NCI-H2171 (cell line): ENCODE data around the gene MPIG6B.

Experiments
- DNase-seq: peaks from one replicate; lab custom pipeline; 2025; lab: John Stamatoyannopoulos, UW

Gene MPIG6B

GRCh38 chr6:31723245-31723979, at the start of gene MPIG6B:
MPIG6B (plus strand) TSS chr6:31723373; CDS start chr6:31723384, 11 bp downstream.
- DNase-seq = peak; percentile 9

DNA sequence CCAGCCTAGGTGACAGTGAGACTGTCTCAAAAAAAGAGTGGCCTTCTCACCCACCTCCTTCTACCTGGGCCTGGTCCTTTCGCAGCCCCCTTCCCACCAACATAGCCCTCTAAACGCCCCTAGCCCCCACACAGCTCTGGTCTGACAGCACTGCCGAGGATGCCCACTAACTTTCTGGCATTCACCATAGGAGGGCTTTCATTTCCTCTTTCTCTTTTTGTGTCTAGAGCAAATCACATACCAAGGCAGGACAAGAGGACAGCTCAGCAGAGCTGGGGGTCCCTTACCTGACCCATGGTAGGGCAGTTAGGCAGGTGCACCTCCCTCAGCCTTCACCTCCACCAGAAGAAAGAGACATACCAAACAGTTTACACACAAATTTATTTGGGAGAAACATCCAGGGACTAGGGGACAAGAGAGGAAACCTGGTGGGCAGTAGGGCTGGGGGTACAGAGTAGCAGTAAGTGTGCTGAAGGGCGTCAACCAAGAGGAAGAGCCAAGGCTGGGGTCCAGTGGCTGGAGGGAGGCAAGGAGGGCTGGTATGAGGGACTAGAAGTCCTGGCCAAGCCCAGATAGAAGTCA, 46.8 kb upstream of the MPIG6B start:
- DNase-seq = no peak

DNA sequence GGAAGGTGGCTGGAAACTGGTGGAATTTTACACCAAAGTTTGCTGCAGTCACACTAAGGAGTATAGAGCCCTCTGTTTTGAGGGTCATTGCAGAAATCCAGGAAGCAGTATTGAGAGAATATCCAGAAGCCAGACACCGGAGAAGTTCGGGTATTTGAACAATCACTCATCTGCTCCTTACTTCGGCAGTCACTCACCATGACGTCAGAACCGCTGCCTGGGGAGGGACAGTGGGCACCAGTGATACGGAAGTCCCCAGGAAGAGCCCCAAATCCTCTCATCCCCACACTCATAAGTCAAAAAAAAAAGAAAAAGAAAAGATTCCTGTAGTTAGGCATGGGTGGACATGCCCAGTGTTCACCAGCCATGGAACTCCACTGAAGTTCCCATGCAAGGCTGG, 46.3 kb upstream of the MPIG6B start:
- no peak for DNase-seq

- no peak for DNase-seq
Measured at GRCh38 chr6:31677955-31678354, 45.2 kb upstream of the MPIG6B start.

- DNase-seq = peak; percentile 57
Measured at GRCh38 chr6:31680226-31681134, 42.7 kb upstream of the MPIG6B start, which contains the start of gene LY6G5C. LY6G5C (minus strand) TSS chr6:31681067; CDS start chr6:31680373, 694 bp downstream.

- peak; percentile 57 for DNase-seq
Measured at GRCh38 chr6:31681135-31681671, 42.0 kb upstream of the MPIG6B start.

- DNase-seq = no peak
Measured at GRCh38 chr6:31683591-31683990, 39.6 kb upstream of the MPIG6B start.

DNA sequence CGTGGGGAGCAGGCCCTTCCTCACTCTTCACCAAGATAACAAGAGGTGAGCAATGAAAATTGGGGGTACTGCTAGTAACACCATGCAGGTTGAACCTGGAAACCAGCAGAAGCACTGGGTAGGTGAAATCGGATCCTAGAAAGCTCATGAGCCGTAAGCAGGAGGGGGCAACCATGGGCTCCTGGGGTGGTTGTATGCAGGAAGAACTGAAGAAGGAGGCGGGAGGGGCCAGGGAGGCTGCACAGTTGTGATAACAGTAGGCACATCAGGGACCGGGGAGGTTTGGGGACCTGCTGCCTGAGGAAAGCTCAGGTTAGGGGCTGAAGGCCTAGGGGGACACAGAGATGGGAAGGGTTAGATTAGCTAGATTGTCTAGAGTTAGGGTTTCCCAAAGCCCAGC, 36.7 kb upstream of the MPIG6B start:
- DNase-seq = no peak

GRCh38 chr6:31687321-31687720, 35.9 kb upstream of the MPIG6B start:
- no peak for DNase-seq

DNA sequence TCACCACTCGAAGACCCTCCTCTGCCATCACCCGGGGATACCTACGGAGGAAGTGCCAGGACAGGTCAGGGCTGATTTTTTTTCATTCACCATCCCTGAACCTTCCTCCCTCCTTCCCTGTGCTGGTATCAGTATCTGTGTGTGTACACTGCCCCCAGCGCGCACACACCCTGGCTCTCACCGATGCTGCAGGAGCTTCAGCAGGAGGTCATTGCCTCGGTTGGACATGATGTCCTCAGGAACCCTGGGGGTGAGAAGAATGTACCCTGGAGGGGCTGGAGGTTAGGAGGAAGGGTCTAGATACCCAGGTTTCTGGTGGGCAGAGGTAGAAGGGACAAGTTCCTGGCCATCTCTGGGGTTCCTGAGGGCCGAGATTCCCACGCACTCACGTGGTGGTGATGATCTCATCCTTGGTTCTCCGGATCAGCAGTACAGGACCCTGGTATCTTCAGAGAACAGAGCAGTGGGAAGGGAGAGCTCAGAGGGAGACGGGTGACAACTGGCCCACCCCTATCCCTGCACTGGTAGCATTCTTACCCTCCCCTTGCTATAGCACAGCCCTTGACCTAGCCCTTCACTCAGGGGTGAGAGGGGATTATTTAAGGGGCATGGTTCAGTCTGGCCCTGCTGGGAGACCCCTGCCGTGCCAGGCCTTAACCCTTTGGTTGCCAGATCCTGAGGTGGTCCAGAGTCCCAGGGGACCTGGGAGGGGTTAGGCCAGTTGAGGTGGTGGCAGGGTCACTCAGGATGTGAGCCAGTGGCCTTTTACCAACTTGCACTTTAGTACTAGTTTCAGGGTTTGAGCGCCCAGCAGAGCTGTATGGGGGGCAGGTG, 35.1 kb upstream of the MPIG6B start:
- no peak for DNase-seq

DNA sequence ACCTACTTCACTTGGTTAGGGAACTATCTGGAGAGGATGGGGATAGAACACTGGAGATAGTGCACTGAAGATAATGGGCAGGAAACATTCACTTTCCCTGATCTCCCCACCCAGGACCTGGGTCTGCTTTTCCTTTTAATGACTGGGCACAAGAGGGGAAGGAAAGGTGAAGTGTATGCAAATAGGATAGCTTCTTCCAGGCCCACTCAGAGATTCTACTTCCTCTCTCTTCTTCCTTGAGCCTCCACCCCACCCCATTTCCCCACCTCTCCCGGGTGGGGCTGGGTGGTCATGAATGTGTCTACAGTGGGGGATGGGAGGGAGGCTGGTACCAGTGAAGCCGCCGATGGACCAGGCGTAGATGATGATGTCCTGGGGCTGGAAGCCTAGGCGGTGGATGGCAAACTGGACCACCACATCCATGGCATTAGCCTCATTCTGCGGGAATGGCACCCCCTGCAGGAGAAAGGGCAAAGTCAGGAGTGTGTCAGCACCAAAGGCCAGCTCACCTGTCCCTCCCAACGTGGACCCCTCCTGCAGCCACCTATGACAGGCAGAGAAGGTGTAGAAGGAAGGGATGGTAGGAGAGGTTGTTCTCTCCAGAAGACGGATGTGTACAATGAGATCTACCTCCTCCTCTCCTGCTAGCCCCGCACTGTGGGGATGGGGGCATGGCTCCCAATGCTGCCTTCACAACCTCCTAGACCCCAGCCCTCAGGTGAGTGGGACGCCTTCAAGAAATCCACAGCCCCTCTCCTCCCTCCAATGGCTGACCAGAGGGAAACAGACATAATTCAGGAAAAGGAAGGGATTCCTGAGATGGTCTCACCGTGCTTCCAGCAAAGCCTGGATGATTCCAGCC, 33.7 kb upstream of the MPIG6B start:
- DNase-seq = no peak

DNA sequence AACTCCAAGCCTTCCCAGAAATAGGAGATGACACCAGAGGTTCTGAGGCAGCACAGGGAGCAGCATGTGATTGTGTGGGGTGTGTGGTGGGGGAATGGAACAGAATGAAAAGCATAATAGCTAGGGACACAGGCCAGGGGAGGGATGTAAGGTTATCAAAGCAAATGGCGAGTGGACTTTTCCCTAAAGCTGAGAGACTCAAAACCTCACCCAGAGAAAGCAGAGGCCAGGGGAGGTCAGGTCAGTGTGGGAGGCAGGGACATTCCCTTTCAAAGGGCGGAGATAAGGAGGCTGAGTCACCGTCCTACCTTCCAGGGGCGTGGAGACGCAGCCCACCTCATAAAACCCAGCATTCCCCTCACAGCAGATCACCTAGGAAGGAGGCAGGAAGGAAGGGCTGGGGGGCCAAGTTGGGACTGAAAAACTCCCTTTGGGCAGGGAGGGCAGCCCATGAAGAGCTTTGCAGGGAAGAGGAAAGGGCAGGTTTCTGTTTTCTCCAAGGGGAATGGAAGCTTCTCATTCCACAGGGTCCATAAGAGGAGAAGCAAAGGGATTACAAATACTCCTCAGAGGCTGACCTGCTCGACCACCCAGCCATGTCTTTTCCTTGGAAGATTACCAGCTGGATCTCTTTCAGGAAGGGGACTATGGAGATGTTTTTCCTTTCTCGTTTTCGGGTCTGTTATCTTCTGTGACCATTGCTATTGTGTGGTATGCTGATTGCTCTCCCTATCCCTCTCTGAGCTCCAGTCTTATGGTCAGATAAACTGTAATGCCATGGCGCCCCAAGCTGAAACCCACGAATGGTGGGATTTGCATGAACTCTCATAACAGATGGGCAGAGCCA, 32.7 kb upstream of the MPIG6B start:
- no peak for DNase-seq

DNA sequence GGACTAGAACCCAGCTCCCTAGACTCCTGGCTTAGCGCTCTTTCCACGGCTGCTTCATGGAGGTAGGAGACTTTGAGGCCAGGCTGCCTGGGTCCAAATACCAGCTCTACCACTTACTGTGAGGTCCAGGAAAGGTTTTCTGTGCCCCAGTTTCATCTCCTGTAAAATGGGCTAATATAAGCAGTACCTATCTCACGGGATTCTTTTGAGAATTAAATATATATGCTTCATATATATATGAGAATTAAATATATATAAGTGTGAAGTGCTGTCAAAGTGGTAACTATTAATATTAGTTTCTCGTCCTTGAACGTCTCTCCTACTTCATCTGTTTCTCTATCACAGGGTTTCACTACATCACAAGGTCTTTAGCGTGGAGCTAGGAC, 32.1 kb upstream of the MPIG6B start:
- no peak for DNase-seq

GRCh38 chr6:31691564-31692108, 31.5 kb upstream of the MPIG6B start:
- no peak for DNase-seq

GRCh38 chr6:31692353-31692752, 30.8 kb upstream of the MPIG6B start:
- no peak for DNase-seq

- DNase-seq = no peak
Measured at GRCh38 chr6:31692886-31693285, 30.3 kb upstream of the MPIG6B start.

GRCh38 chr6:31693535-31693934, 29.6 kb upstream of the MPIG6B start:
- DNase-seq = no peak

DNA sequence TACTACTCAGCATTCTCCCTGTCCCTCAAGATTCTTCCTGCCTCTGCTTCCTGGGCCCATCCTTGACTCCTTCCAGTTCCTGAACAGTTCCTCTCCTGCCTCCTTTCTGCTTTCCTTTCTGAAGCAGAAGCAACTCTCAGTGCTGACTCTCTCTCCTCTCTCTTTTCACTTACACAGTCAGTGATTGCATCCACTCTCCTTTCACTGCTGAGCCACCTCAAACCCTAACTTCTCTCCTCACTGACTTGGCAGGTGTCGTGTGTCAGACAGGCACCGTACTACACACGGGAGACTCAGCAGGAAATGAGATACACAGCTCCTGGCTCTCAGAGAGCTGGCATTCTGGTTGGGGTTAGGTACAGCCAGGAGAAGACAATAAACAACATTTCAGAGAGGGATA, 25.6 kb upstream of the MPIG6B start:
- DNase-seq = no peak

- no peak for DNase-seq
Measured at GRCh38 chr6:31700740-31701401, 22.3 kb upstream of the MPIG6B start.
